GM10847 (cell line): ENCODE measurements around the gene HSPB6.

ENCODE experiments used
- POLR2A ChIP-seq: IDR thresholded peaks from 2 replicates; pipeline ENCODE4 v1.6.1; 2011; ENCODE audit not compliant: insufficient read length; ENCODE audit errors: extremely low read depth

HSPB6 gene

GRCh38 chr19:35789195-35789977 lies 32.6 kb upstream of the HSPB6 start:
- no peak for TF ChIP-seq POLR2A

- TF ChIP-seq POLR2A = no peak
These were observed 31.6 kb upstream of the HSPB6 start for GRCh38 chr19:35788205-35788960.

- no peak for TF ChIP-seq POLR2A
These were observed 30.5 kb upstream of the HSPB6 start for GRCh38 chr19:35787227-35787799.

GRCh38 chr19:35786299-35787160 lies 29.7 kb upstream of the HSPB6 start:
- TF ChIP-seq POLR2A = no peak

GRCh38 chr19:35785339-35785627 lies 28.5 kb upstream of the HSPB6 start:
- no peak for TF ChIP-seq POLR2A

- no peak for TF ChIP-seq POLR2A
These were observed 27.9 kb upstream of the HSPB6 start for GRCh38 chr19:35784503-35785338.

GRCh38 chr19:35783469-35784434 lies 26.9 kb upstream of the HSPB6 start:
- TF ChIP-seq POLR2A = no peak

GRCh38 chr19:35782589-35782988 lies 25.8 kb upstream of the HSPB6 start:
- TF ChIP-seq POLR2A = no peak

- no peak for TF ChIP-seq POLR2A
These were observed 24.8 kb upstream of the HSPB6 start for GRCh38 chr19:35781650-35782049.

GRCh38 chr19:35780717-35781116 lies 23.9 kb upstream of the HSPB6 start:
- TF ChIP-seq POLR2A = no peak

- no peak for TF ChIP-seq POLR2A
These were observed 23.2 kb upstream of the HSPB6 start for GRCh38 chr19:35780058-35780457.

GRCh38 chr19:35779033-35779432 lies 22.2 kb upstream of the HSPB6 start:
- no peak for TF ChIP-seq POLR2A

GRCh38 chr19:35777961-35778360 lies 21.1 kb upstream of the HSPB6 start:
- TF ChIP-seq POLR2A = no peak

GRCh38 chr19:35777086-35777841 lies 20.4 kb upstream of the HSPB6 start:
- no peak for TF ChIP-seq POLR2A
